ENCODE data around the gene DDI2.

The DDI2 gene

DNA sequence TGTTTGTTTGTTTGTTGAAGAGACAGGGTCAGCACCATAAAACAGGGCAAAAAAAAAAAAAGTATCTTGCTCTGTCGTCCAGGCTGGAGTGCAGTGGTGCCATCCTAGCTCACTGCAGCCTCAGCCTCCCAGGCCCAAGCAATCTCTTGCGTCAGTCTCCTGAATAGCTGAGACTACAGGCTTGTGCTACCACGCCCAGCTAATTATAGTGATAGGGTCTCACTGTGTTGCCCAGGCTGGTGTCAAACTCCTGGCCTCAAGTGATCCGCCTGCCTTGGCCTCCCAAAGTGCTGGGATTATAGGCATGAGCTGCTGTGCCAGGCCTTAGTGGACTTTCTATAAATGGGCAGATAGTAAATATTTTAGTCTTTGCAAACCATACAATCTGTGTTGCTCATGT, 19.2 kb downstream of the DDI2 start:
- CTCF ChIA-PET = no interaction called here
- TF ChIP-seq ZNF324 (tag by site-specific recombination; IDR thresholded peaks at IDR 0.05) (no peak), ZNF366 (tag by site-specific recombination; conservative IDR thresholded peaks at IDR 0.05) (no peak), ZNF121 (tag by site-specific recombination; IDR thresholded peaks at IDR 0.05) (peak; percentile 84)
- POLR2A ChIA-PET = no interaction called here
- H3K4me3 ChIP-seq (ENCODE audit: low read depth, low read length) = no peak overlapping the region
- peaks cover 75 to 100% of the 10 kb centered on the region in 2 experiments for H3K36me3 ChIP-seq (ENCODE audit: control insufficient read depth in 2 of 2, insufficient read depth in 1 of 2, low read length in 2 of 2)
- no peaks in the 10 kb centered on the region for H3K9me3 ChIP-seq (ENCODE audit: control insufficient read depth, insufficient read depth, low read depth, low read length)
- H3K27ac ChIP-seq (ENCODE audit: extremely low read depth, low read depth, low read length) = no peak overlapping the region
- H3K4me1 ChIP-seq (ENCODE audit: control insufficient read depth, insufficient read depth, low read length) = no peaks in the 10 kb centered on the region

DNA sequence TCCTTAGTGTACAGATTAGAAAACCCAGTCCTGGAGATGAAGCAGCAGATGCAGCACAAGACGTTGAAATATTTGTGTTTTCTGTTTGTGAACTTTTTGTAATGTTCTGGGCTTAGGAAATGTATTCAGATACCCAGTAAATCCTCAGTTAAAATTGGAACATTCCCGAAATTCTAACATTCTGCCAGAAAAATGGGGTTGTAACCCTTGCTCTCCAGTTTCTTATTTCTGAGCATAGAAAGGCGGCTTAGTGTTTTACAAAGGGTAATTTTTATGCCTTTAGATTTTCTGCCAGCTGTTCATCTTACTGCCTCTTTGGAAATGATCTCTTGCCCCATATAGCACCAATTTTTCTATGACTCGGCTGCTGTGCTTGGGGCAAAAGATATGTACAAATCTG, 20.6 kb downstream of the DDI2 start:
- Histone ChIP-seq H3K9me3 (ENCODE audit: control insufficient read depth, insufficient read depth, low read depth, low read length) (no peaks in the 10 kb centered on the region), H3K27ac (ENCODE audit: extremely low read depth, low read depth, low read length) (no peak overlapping the region), H3K4me3 (ENCODE audit: low read depth, low read length) (no peak overlapping the region), H3K36me3 (ENCODE audit: control insufficient read depth in 2 of 2, insufficient read depth in 1 of 2, low read length in 2 of 2) (peaks cover 66 to 97% of the 10 kb centered on the region in 2 experiments), H3K4me1 (ENCODE audit: control insufficient read depth, insufficient read depth, low read length) (no peaks in the 10 kb centered on the region)
- TF ChIP-seq ZNF521 (tag by site-specific recombination; IDR thresholded peaks at IDR 0.05) = no peak
- TF ChIP-seq, protein P1, sequence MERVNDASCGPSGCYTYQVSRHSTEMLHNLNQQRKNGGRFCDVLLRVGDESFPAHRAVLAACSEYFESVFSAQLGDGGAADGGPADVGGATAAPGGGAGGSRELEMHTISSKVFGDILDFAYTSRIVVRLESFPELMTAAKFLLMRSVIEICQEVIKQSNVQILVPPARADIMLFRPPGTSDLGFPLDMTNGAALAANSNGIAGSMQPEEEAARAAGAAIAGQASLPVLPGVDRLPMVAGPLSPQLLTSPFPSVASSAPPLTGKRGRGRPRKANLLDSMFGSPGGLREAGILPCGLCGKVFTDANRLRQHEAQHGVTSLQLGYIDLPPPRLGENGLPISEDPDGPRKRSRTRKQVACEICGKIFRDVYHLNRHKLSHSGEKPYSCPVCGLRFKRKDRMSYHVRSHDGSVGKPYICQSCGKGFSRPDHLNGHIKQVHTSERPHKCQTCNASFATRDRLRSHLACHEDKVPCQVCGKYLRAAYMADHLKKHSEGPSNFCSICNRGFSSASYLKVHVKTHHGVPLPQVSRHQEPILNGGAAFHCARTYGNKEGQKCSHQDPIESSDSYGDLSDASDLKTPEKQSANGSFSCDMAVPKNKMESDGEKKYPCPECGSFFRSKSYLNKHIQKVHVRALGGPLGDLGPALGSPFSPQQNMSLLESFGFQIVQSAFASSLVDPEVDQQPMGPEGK (tag by site-specific recombination; IDR thresholded peaks at IDR 0.05) = no peak
- no peak for TF ChIP-seq ZNF404 (tag by site-specific recombination; IDR thresholded peaks at IDR 0.05)
- no peak for TF ChIP-seq ZNF501 (tag by site-specific recombination; IDR thresholded peaks at IDR 0.05)
- no peak for TF ChIP-seq BCL11B (tag by site-specific recombination; IDR thresholded peaks at IDR 0.05; ENCODE audit: low read depth)
- no peak for TF ChIP-seq ZNF623 (tag by site-specific recombination; IDR thresholded peaks at IDR 0.05)
- no peak for TF ChIP-seq ZNF426 (tag by site-specific recombination; IDR thresholded peaks at IDR 0.05)
- no peak for TF ChIP-seq KLF9 (tag by site-specific recombination; IDR thresholded peaks at IDR 0.05; ENCODE audit: low read depth)
- no peak for TF ChIP-seq ZNF114 (tag by site-specific recombination; IDR thresholded peaks at IDR 0.05)
- TF ChIP-seq, protein P2, sequence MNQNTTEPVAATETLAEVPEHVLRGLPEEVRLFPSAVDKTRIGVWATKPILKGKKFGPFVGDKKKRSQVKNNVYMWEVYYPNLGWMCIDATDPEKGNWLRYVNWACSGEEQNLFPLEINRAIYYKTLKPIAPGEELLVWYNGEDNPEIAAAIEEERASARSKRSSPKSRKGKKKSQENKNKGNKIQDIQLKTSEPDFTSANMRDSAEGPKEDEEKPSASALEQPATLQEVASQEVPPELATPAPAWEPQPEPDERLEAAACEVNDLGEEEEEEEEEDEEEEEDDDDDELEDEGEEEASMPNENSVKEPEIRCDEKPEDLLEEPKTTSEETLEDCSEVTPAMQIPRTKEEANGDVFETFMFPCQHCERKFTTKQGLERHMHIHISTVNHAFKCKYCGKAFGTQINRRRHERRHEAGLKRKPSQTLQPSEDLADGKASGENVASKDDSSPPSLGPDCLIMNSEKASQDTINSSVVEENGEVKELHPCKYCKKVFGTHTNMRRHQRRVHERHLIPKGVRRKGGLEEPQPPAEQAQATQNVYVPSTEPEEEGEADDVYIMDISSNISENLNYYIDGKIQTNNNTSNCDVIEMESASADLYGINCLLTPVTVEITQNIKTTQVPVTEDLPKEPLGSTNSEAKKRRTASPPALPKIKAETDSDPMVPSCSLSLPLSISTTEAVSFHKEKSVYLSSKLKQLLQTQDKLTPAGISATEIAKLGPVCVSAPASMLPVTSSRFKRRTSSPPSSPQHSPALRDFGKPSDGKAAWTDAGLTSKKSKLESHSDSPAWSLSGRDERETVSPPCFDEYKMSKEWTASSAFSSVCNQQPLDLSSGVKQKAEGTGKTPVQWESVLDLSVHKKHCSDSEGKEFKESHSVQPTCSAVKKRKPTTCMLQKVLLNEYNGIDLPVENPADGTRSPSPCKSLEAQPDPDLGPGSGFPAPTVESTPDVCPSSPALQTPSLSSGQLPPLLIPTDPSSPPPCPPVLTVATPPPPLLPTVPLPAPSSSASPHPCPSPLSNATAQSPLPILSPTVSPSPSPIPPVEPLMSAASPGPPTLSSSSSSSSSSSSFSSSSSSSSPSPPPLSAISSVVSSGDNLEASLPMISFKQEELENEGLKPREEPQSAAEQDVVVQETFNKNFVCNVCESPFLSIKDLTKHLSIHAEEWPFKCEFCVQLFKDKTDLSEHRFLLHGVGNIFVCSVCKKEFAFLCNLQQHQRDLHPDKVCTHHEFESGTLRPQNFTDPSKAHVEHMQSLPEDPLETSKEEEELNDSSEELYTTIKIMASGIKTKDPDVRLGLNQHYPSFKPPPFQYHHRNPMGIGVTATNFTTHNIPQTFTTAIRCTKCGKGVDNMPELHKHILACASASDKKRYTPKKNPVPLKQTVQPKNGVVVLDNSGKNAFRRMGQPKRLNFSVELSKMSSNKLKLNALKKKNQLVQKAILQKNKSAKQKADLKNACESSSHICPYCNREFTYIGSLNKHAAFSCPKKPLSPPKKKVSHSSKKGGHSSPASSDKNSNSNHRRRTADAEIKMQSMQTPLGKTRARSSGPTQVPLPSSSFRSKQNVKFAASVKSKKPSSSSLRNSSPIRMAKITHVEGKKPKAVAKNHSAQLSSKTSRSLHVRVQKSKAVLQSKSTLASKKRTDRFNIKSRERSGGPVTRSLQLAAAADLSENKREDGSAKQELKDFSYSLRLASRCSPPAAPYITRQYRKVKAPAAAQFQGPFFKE (tag by site-specific recombination; IDR thresholded peaks at IDR 0.05; ENCODE audit: borderline replicate concordance) = no peak
- ChIA-PET POLR2A (interaction anchor here (0.6 kb wide), 1 partner anchor 15 kb away, joined by 12 read pairs; no protein-coding TSS in a partner anchor), CTCF (interaction anchor here (0.6 kb wide), 1 partner anchor 46 kb away, joined by 5 read pairs; no protein-coding TSS in a partner anchor)

DNA sequence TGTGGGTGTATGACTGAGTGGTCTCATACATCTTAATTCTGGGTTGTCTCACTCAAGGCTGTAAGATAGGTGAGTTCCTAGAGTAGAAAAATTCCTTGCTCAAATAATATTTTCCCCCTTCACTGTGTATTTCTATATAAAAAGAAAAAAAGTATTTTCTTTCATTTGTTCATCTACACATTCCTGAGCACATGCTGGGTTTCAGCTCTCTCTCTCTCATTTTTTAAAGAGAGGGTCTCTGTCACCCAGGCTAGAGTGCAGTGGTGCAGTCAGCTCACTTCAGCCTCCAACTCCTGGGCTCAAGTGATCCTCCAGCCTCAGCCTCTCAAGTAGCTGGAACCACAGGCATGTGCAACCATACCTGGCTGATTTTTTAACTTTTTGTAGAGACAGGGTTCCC, 22.0 kb downstream of the DDI2 start:
- Histone ChIP-seq H3K36me3 (ENCODE audit: control insufficient read depth in 2 of 2, insufficient read depth in 1 of 2, low read length in 2 of 2) (peaks cover 58 to 97% of the 10 kb centered on the region in 2 experiments), H3K9me3 (ENCODE audit: control insufficient read depth, insufficient read depth, low read depth, low read length) (no peaks in the 10 kb centered on the region)
- CTCF ChIA-PET = no interaction called here
- TF ChIP-seq, protein P3, sequence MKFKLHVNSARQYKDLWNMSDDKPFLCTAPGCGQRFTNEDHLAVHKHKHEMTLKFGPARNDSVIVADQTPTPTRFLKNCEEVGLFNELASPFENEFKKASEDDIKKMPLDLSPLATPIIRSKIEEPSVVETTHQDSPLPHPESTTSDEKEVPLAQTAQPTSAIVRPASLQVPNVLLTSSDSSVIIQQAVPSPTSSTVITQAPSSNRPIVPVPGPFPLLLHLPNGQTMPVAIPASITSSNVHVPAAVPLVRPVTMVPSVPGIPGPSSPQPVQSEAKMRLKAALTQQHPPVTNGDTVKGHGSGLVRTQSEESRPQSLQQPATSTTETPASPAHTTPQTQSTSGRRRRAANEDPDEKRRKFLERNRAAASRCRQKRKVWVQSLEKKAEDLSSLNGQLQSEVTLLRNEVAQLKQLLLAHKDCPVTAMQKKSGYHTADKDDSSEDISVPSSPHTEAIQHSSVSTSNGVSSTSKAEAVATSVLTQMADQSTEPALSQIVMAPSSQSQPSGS (tag by site-specific recombination; IDR thresholded peaks at IDR 0.05; ENCODE audit: low read depth) = no peak
- TF ChIP-seq ZNF23 (tag by site-specific recombination; IDR thresholded peaks at IDR 0.05; ENCODE audit: borderline replicate concordance) = no peak
- no peak for TF ChIP-seq ZNF473 (tag by site-specific recombination; IDR thresholded peaks at IDR 0.05)
- no peak for TF ChIP-seq ZNF2 (tag by site-specific recombination; IDR thresholded peaks at IDR 0.05)
- no peak for TF ChIP-seq FEZF1 (tag by site-specific recombination; IDR thresholded peaks at IDR 0.05)
- TF ChIP-seq BCL11A (tag by site-specific recombination; IDR thresholded peaks at IDR 0.05; ENCODE audit: low read depth) = no peak
- TF ChIP-seq, protein P4, sequence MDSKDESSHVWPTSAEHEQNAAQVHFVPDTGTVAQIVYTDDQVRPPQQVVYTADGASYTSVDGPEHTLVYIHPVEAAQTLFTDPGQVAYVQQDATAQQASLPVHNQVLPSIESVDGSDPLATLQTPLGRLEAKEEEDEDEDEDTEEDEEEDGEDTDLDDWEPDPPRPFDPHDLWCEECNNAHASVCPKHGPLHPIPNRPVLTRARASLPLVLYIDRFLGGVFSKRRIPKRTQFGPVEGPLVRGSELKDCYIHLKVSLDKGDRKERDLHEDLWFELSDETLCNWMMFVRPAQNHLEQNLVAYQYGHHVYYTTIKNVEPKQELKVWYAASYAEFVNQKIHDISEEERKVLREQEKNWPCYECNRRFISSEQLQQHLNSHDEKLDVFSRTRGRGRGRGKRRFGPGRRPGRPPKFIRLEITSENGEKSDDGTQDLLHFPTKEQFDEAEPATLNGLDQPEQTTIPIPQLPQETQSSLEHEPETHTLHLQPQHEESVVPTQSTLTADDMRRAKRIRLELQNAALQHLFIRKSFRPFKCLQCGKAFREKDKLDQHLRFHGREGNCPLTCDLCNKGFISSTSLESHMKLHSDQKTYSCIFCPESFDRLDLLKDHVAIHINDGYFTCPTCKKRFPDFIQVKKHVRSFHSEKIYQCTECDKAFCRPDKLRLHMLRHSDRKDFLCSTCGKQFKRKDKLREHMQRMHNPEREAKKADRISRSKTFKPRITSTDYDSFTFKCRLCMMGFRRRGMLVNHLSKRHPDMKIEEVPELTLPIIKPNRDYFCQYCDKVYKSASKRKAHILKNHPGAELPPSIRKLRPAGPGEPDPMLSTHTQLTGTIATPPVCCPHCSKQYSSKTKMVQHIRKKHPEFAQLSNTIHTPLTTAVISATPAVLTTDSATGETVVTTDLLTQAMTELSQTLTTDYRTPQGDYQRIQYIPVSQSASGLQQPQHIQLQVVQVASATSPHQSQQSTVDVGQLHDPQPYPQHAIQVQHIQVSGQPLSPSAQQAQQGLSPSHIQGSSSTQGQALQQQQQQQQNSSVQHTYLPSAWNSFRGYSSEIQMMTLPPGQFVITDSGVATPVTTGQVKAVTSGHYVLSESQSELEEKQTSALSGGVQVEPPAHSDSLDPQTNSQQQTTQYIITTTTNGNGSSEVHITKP (tag by site-specific recombination; IDR thresholded peaks at IDR 0.05) = peak; percentile 62

More for the DNA sequence above, 22.0 kb downstream of the DDI2 start:
- Histone ChIP-seq H3K4me1 (ENCODE audit: control insufficient read depth, insufficient read depth, low read length) (no peaks in the 10 kb centered on the region), H3K4me3 (ENCODE audit: low read depth, low read length) (no peak overlapping the region), H3K27ac (ENCODE audit: extremely low read depth, low read depth, low read length) (no peak overlapping the region)
- POLR2A ChIA-PET = no interaction called here
